ENCODE data around the gene INKA1.

The INKA1 gene

GRCh38 chr3:49787182-49787464 is 15.9 kb upstream of the INKA1 start:
- FAIRE-seq, result no peak

GRCh38 chr3:49787536-49787935 is 15.5 kb upstream of the INKA1 start:
- no peak for FAIRE-seq

GRCh38 chr3:49788056-49788455 is 15.0 kb upstream of the INKA1 start:
- FAIRE-seq, result no peak

DNA sequence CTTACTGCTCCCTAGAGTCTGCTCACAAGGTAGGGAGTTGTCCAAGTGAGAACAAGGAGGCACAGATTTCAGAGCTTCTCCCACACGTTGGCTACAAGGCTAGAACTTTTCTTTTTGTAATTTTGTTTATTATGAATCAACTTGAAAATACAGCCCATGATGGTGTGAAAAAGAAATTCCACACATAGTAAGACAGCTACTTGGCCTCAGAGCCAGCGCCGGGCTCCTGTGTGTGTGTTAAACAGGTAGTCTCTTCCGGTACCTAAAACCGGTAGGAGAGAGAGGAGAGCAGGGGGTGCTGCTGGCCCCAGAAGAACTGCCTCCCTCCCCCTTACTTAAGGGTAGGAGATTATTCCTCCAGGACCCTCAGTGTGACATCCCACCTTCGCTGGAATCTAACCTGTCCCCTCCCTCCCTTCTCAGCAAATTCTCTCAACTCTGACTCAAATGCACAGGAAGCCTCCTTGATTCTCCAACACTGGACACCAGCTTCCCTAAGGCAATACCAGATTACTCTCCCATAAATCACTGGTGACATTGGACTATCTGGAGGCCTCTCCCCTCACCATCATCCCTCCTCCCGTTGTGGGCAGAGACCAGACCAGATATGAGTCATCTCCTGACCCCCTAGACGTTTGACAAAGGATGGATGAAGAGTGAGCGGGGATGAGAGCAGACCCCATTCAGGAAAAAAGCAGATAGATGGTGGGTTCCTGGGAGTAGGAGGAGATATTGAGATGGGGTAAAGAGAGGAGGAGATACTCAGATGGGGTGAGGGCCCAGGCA is 12.2 kb upstream of the INKA1 start:
- no peak for FAIRE-seq

DNA sequence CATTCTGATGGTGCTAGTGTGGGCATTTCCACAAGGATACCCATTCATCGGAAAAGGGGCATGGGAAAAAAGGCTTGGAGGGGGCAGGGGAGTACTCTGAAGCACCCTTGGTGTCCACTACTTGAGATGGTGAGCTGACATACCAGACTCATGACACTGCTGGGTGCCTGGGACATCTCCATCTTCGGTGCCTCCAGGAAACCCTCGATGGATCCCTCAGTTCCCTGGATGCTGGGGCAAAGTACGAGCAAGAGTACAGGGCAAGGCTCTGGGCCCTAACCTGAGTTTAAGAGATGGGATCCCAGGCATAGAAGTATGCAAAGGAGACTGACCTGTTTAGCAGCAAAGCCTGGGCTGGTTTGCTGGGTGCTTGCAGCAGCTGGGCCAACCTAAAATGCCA is 11.5 kb upstream of the INKA1 start:
- no peak for FAIRE-seq

GRCh38 chr3:49792371-49793150 is 10.5 kb upstream of the INKA1 start:
- no peak for FAIRE-seq

- FAIRE-seq, result no peak
Observed at GRCh38 chr3:49793486-49794085, 9.5 kb upstream of the INKA1 start.

DNA sequence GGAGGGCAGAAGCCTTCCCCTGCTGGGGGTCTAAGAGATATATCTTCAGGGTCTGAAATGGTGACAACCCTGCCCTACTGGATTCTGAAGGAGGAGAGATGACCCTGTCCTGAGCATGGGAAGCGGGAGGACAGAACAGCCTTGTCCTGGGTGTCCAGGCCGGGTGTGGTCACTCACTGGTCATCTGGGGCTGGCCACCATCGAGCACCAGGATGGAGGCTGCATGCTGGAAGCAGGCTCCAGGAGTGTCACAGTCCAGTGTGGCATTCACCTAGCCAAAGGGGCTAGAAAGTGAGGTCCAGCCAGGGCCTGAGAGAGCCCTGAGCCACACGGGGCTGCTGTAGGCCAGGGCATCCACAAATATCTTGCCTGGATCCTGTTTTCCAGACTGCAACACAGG is 8.6 kb upstream of the INKA1 start:
- no peak for FAIRE-seq

- FAIRE-seq, result no peak
Observed at GRCh38 chr3:49794926-49795905, 7.8 kb upstream of the INKA1 start.

DNA sequence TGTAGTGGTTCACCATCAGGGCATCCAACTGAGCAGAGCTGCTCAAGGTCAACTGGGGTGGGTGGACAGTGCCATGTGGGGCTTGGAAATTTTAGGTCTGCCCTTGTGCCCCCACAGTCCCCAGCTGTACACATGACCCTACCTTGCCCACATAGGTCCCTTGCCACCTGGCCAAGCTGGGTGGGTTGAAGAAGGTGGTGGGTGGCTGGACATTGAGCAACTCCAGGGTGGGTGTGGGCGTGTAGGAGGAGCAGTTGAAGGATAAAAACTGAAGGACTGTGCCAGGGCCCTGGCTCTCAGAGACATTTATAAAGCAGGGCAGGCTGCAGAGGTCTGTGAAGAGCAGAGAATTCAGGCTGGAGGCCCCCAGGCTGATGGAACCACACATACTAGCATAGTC is 4.0 kb upstream of the INKA1 start:
- no peak for FAIRE-seq

DNA sequence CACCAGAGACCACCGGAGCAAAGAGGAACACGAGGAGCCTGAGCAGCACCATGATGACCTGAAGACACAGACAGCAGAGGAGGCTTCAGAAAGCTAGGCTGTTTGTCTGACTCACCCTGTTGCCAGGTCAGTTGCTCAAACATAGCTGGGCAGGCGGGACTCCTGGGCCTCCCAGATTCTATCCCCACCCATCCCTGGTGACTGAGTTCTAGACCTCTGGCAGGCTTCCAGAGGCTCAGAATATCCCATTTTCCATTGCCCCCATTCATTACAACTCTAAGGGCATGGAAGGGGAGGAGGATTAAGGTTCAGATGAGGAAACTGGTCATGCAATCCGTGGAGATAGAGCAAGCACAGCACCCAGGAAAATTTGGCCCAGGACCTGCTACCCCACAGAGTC is 3.3 kb upstream of the INKA1 start, which contains the start of gene CDHR4:
Gene CDHR4 (minus strand): TSS at position 113 of the 400 bp plus-strand sequence. CDS start 61 bp downstream, at position 52.
- FAIRE-seq, result no peak

GRCh38 chr3:49801160-49801559 is 1.9 kb upstream of the INKA1 start:
- FAIRE-seq, result no peak

GRCh38 chr3:49803465-49804140 is 542 bp downstream of the INKA1 start:
- no peak for FAIRE-seq

- FAIRE-seq, result no peak
Observed at GRCh38 chr3:49804141-49805041, 1.3 kb downstream of the INKA1 start.

- no peak for FAIRE-seq
Observed at GRCh38 chr3:49805367-49805782, 2.3 kb downstream of the INKA1 start.

DNA sequence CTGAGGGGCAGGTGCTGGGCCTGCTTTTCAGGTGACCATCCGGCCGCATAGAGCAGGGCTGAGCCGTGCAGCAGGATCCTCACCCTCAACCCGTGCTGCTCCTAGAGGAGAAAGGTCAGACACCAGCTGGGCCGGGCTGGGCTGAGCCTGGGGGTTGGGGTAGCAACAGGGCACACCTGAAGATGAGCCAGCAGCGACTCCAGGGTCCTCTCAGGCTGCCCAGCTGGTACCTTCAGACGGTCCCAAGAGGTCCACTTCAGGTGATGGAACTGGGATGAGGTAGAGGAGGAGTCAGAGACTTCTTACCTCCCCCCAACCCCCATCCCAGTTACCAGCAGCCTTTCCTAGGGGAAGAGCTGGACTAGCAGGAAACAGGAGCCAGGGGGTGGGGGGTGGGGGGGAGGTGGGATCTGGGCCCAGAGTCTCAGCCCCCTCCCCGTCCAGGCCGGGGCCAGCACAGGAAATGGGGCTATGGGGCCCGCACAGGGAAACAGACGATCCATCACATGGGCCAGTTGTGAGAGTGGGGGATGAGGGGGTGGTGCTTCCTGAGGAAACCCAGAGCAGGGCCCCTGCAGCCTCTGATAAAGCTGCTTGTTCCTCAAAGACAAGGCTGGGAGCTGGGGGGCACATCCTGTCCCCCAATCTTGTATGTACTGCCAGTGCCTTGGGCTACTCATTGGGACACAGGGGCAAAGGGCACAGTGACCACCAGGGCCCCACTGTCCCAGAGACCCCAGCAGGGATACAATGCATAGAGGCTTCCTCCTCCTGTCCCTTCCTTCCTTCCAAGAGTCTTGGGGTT is 3.0 kb downstream of the INKA1 start:
- FAIRE-seq, result no peak

DNA sequence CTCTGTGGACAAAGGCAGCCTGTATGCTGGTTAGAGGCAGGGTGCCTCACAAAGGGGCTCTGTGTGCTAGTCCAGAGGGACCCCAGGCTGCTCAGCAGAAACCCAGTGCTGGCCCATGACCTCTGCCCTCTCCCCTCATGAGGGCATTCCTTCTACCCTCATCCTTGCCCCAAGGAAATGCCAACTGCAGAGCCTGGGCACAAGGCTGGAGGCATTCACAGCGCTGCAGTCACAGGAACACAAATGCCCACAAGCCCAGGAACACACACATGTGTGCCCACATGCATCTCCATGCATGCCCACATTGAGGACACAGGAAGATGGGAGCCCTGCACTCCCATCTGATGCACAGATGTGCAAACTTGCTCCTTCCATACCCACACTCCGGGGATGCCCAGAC is 3.8 kb downstream of the INKA1 start:
- no peak for FAIRE-seq

GRCh38 chr3:49807431-49808114 is 4.5 kb downstream of the INKA1 start:
- no peak for FAIRE-seq

- FAIRE-seq, result no peak
Observed at GRCh38 chr3:49812916-49813496, 9.9 kb downstream of the INKA1 start.

All from G401.6 (cell line).